Endothelial cell of umbilical vein (primary cell): ENCODE data around the gene SLC22A7. TPM values are rescaled to one million over a fixed set of nuclear protein-coding genes. Genes with fewer than 3 reads are reported as not detected.

ENCODE experiments used
- BruUV-seq: library from RNA; stranded (reverse); fragments of 400-500 nt; replicated peaks from 2 replicates; lab custom pipeline; 2021; lab: Mats Ljungman, UMichigan
- CTCF ChIA-PET: fragments of 300-600, 350-600 bp; sonication (Branson Sonifier 250); formaldehyde crosslinking; loops from one replicate; lab custom pipeline; 2021; ENCODE audit warnings: antibody characterized with exemption, inconsistent platforms; lab: Charles Lee
- POLR2A ChIA-PET: fragments of 300-600, 350-600 bp; sonication (Branson Sonifier 250); formaldehyde crosslinking; loops from one replicate; lab custom pipeline; 2021; ENCODE audit warnings: antibody characterized with exemption, inconsistent platforms; lab: Charles Lee
- DNase-seq: peaks from one replicate; pipeline ENCODE4 v3.0.0-alpha.2; 2011; ENCODE audit warnings: low read depth, low spot score
- FAIRE-seq: peaks from 2 replicates; lab custom pipeline; 2011; peaks lifted over from hg19 to GRCh38; lab: Jason Lieb, UNC
- H2AFZ ChIP-seq: 2 replicates; pipeline ENCODE4 v1.6.0; 2012; ENCODE audit warnings: low read depth, low read length, control low read depth, inconsistent platforms
- H3K27ac ChIP-seq: 2 replicates; pipeline ENCODE4 v1.5.1; 2011; ENCODE audit warnings: low read depth, mild to moderate bottlenecking, control low read depth, low read length, moderate library complexity; ENCODE audit not compliant: insufficient read depth
- H3K27me3 ChIP-seq, 2 experiments: 2 replicates each; pipeline versions ENCODE4 v1.6.0 to v1.6.1; 2011; ENCODE audit warnings: low read length in 2 of 2, mixed read lengths in 1 of 2; ENCODE audit not compliant: control insufficient read depth in 2 of 2, insufficient read depth in 2 of 2
- H3K36me3 ChIP-seq, 2 experiments: 2 replicates in 1 of 2; 3 replicates in 1 of 2; pipeline ENCODE4 v1.5.1; 2011; ENCODE audit warnings: low read length in 2 of 2, mild to moderate bottlenecking in 1 of 2, moderate library complexity in 1 of 2; ENCODE audit not compliant: control insufficient read depth in 2 of 2, insufficient read depth in 2 of 2; ENCODE audit errors: extremely low read depth in 1 of 2
- H3K4me1 ChIP-seq: 3 replicates; pipeline ENCODE4 v1.5.1; 2011; ENCODE audit warnings: mild to moderate bottlenecking, low read length; ENCODE audit not compliant: control insufficient read depth, insufficient read depth; ENCODE audit errors: extremely low read depth
- H3K4me2 ChIP-seq: 2 replicates; pipeline ENCODE4 v1.6.1; 2011; ENCODE audit warnings: low read length, control low read depth, mixed read lengths; ENCODE audit not compliant: insufficient read depth
- H3K4me3 ChIP-seq, 3 experiments: fragments of 200-600 bp in 1 of 3; sonication (generic), shearing (Covaris generic) in 1 of 3; replicated peaks in 1 of 3; 2 replicates each; pipeline ENCODE4 v1.5.1; 2011 to 2016; ENCODE audit warnings: control low read depth in 3 of 3, low read length in 3 of 3, mild to moderate bottlenecking in 2 of 3, inconsistent platforms in 1 of 3, low read depth in 1 of 3, moderate library complexity in 1 of 3; ENCODE audit not compliant: insufficient read depth in 1 of 3
- H3K79me2 ChIP-seq: 2 replicates; pipeline ENCODE4 v1.6.0; 2012; ENCODE audit warnings: low read length, inconsistent platforms; ENCODE audit not compliant: control insufficient read depth, insufficient read depth
- H3K9ac ChIP-seq: replicated peaks from 2 replicates; pipeline ENCODE3; 2011; ENCODE audit warnings: low read length, control low read depth; ENCODE audit not compliant: insufficient read depth; ENCODE audit errors: extremely low read depth
- H3K9me1 ChIP-seq: replicated peaks from 3 replicates; pipeline ENCODE4 v1.6.0; 2011; ENCODE audit warnings: mild to moderate bottlenecking, low read length; ENCODE audit not compliant: control insufficient read depth, insufficient read depth; ENCODE audit errors: extremely low read depth
- H3K9me3 ChIP-seq: replicated peaks from 2 replicates; pipeline ENCODE4 v1.5.1; 2012; ENCODE audit warnings: low read length, inconsistent platforms; ENCODE audit not compliant: control insufficient read depth, insufficient read depth
- H4K20me1 ChIP-seq: replicated peaks from 2 replicates; pipeline ENCODE3; 2011; ENCODE audit warnings: mild to moderate bottlenecking, low read length; ENCODE audit not compliant: control insufficient read depth, insufficient read depth; ENCODE audit errors: extremely low read depth
- CTCF ChIP-seq, 2 donors: IDR thresholded peaks; 1 replicate in 1 of 2; 2 replicates in 1 of 2; pipeline ENCODE4 v1.5.1; 2011; ENCODE audit warnings: low read length in 2 of 2, mild to moderate bottlenecking in 2 of 2, moderate library complexity in 2 of 2, control low read depth in 1 of 2, inconsistent platforms in 1 of 2, low read depth in 1 of 2; ENCODE audit not compliant: insufficient read depth in 1 of 2; ENCODE audit errors: extremely low read depth in 1 of 2
- EZH2 ChIP-seq: IDR thresholded peaks from 2 replicates; pipeline ENCODE4 v1.6.1; 2012; ENCODE audit warnings: borderline replicate concordance, low read depth, mild to moderate bottlenecking, moderate library complexity, low read length, inconsistent platforms; ENCODE audit not compliant: severe bottlenecking
- FOS ChIP-seq: IDR thresholded peaks from 2 replicates; pipeline ENCODE4 v1.6.1; 2011; ENCODE audit warnings: mild to moderate bottlenecking, low read length, moderate library complexity, borderline replicate concordance; ENCODE audit not compliant: insufficient read depth
- GATA2 ChIP-seq: IDR thresholded peaks from 2 replicates; pipeline ENCODE4 v1.7.0; 2011; ENCODE audit warnings: low read depth, mild to moderate bottlenecking, moderate library complexity, mixed read lengths, low read length; ENCODE audit not compliant: insufficient read length, insufficient read depth
- JUN ChIP-seq: IDR thresholded peaks from 2 replicates; pipeline ENCODE4 v1.6.1; 2011; ENCODE audit warnings: borderline replicate concordance, low read depth; ENCODE audit not compliant: insufficient read length, insufficient read depth
- MYC ChIP-seq: IDR thresholded peaks from one replicate; pipeline ENCODE4 v1.6.1; 2011; ENCODE audit warnings: mild to moderate bottlenecking, low read depth, low read length
- POLR2A ChIP-seq: IDR thresholded peaks from 2 replicates; pipeline ENCODE4 v1.6.1; 2012; ENCODE audit warnings: low read depth, mild to moderate bottlenecking, control low read depth, low read length
- dilution Hi-C: fragments of 300-500 bp; cut with MboI; formaldehyde crosslinking; loops from one replicate; pipeline ENCODE4 v1.15.0; 2019; ENCODE audit warnings: low sequenced_read_pairs; ENCODE audit not compliant: extremely low pct_ligation_motif_present
- intact Hi-C: fragments of 100-400 bp; cut with micrococcal nuclease; formaldehyde crosslinking; loops from one replicate; pipeline ENCODE4 v1.10.0; 2022
- polyA plus RNA-seq, 4 experiments: library from polyadenylated mRNA; depleted of rRNA in 3 of 4; stranded (reverse) in 3 of 4; unstranded in 1 of 4; fragments of >200 nt; gene quantifications; 2 replicates each; pipeline versions ENCODE4 v1.2.1 to v1.2.3, GENCODE V29; 2011 to 2012; ENCODE audit warnings: missing spikeins in 1 of 4
- total RNA-seq: library from RNA; stranded (reverse); gene quantifications from 2 replicates; pipeline ENCODE4 v1.2.3, GENCODE V29; 2021

SLC22A7 gene
- total and polyA plus RNA-seq, 2 donors (not counting 3 experiments of a cell fraction or from before 2014, with no cell fraction given) = not detected

DNA sequence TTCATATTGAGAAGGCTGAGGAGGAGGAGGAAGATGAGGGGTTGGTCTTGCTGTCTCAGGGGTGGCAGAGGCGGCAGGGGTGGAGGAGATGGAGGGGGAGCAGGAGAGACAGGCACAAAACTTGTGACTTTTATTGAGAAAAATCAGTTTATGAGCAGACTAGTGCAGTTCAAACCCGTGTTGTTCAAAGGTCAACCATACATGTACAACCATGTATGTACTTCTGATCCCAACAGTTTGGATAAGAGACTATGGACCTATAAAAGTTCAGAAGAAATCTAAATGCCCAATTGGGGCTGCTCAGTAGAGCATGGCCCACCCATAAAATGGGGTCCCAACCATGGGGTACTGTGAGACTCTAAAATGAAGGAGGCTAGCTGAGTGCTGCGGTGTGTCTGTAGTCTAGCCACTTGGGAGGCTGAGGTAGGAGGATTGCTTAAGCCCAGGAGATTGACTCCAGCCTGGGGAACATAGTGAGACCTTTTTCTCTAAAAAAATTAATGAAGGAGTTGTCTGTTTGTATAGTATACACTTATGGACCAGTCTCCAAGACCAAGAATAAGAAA is 7.6 kb upstream of the SLC22A7 start:
- intact Hi-C loops = no loop called here
- POLR2A ChIA-PET = no interaction called here
- Histone ChIP-seq H3K36me3 (no peaks in the 10 kb centered on the region), H4K20me1 (no peaks in the 10 kb centered on the region), H3K4me2 (no peak overlapping the region), H3K79me2 (no peaks in the 10 kb centered on the region), H3K9me1 (no peaks in the 10 kb centered on the region), H3K27ac (no peak overlapping the region), H3K9me3 (no peaks in the 10 kb centered on the region), H3K4me3 (no peak overlapping the region), H3K27me3 (peaks cover 2 to 16% of the 10 kb centered on the region in 2 experiments), H3K4me1 (no peaks in the 10 kb centered on the region), H2AFZ (no peak overlapping the region), H3K9ac (no peak overlapping the region)
- dilution Hi-C loops = no loop called here
- no peak for FAIRE-seq
- TF ChIP-seq FOS (no peak), POLR2A (no peak), JUN (no peak), EZH2 (no peak), GATA2 (no peak), MYC (no peak), CTCF (IDR thresholded peaks at IDR 0.05; ENCODE audit: extremely low read depth in 1 of 2, insufficient read depth in 1 of 2, low read depth in 1 of 2, low read length in 2 of 2) (no peak)
- CTCF ChIA-PET = interaction anchor here (1.8 kb wide), 1 partner anchor 14 kb away, joined by 3 read pairs; no protein-coding TSS in a partner anchor
- BruUV-seq = no TSS peak
- DNase-seq = no peak
